T-helper 1 cell treated with Interleukin-12 subunit alpha and Interleukin-12 subunit beta and Interleukin-4 antibody, amounts not matched to agents 30 ng/mL and 1 ng/mL, for 36 hours (primary cell): ENCODE measurements around the gene GRIN3B. TPM values are rescaled to one million over a fixed set of nuclear protein-coding genes. Genes with fewer than 3 reads are reported as not detected.
"Not testable (repeated sequence)": the region's sequence is repeated elsewhere in the genome, so short reads cannot be mapped to it uniquely, and the experiment has no call there.

ENCODE experiments used
- intact Hi-C: fragments of 100-400 bp; cut with micrococcal nuclease; formaldehyde crosslinking; loops from one replicate; pipeline ENCODE4 v1.15.1; 2024
- total RNA-seq: library from RNA; stranded (reverse); gene quantifications from 2 replicates; pipeline ENCODE4 v1.2.3, GENCODE V29; 2022

The GRIN3B gene
- total RNA-seq, 1 donor from 2014 or later = not detected

DNA sequence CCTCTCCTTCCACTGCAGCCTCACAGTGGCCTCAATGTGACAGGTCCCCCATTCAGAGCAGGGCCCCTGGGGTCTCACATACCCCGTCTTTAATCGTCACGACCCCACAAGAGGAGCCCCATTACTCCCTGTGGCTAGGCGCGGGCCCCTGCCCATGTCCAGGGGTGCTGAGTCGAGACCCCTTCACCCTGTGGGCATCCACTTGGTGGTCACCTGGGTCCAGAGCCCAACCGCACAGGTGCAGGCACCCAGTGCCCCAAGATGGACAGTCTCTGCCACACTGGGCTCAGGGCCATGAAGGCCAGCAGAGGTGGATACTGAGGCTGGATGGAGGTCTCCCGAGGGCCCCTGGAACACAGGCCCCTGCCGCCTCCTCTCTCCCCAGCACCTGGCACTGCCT is 17.7 kb downstream of the GRIN3B start:
- intact Hi-C loops = no loop called here

DNA sequence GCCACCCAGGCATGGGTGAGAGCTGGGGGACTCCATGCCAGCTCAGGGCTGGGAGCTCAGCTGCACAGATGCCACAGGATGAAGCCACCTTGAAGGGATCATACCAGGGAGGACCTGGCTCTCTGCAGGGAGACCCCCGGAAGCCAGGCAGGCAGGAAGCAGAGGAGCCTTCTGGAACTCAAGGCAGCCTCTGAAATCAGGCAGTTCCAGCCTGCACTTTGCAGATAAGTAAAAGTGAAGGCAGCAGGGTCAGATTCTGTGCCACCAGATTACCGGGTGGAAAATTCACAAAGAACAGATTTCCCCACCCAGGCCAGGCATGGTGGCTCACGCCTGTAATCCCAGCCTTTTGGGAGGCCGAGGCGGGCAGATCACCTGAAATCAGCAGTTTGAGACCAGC is 18.2 kb downstream of the GRIN3B start:
- intact Hi-C loops = no loop called here

- intact Hi-C loops = no loop called here
Measured at GRCh38 chr19:1018932-1019615, 18.9 kb downstream of the GRIN3B start.

- intact Hi-C loops = no loop called here
Measured at GRCh38 chr19:1019616-1019961, 19.4 kb downstream of the GRIN3B start.

DNA sequence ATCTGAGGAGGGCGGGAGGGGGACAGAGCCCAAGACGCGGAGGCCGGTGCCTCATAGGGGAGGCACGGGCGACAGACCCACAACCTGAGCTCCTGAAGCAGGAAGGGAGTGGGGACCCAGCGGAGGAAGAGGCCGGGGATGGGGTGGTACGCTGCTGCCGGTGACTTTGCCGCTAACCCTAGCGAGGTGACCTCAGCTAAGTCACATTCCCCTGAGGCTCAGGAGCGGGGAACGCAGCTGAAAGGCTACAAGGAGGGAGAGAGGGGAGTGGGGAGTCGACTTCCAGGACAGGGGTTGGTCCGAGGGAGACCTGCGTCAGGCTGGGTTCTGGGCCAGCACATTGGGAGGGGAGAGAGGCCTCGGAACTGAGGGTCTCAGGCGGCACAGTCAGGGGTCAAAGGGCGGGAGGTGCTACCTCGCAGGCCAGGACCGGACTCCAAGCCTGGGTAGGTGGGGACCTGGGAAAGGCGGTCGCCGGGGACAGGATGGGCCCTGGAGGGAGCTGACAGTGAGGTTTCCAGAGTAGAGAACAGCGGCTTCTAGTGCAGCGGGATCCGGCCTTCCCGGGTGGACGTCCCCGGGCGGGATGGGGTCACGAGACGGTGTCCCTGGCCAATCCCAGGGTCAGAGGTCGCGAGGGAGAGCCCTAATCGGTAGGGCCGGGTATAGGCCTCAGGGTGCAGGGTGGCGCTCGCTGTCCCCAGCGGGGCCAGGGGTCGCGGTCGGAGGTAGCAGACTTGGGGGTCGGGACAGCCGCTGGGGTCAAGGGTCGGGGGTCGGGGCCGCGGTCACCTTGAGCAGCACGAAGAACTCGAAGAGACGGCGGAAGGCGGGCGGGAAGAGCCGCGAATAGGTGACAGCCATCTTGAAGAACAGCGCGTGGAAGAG is 20.0 kb downstream of the GRIN3B start:
- intact Hi-C loops = loop anchor here (1.0 to 5.0 kb wide), 4 partner anchors 19 to 358 kb away; partner anchors contain the start of genes PTBP1 and RNF126

GRCh38 chr19:1020868-1021425 is 20.7 kb downstream of the GRIN3B start, which contains the start of gene TMEM259:
TSS of gene TMEM259 (minus strand) at chr19:1021123. CDS start at chr19:1020996, 127 bp downstream.
- intact Hi-C loops = loop anchor here (1.0 to 5.0 kb wide), 15 partner anchors 20 to 584 kb away; partner anchors contain the start of genes POLR2E, PTBP1, RNF126 and STK11

- intact Hi-C loops = loop anchor here (5.0 kb wide), 1 partner anchor 362 kb away; the partner anchor contains the start of gene RNF126
Measured at GRCh38 chr19:1023883-1024188, 23.6 kb downstream of the GRIN3B start.

DNA sequence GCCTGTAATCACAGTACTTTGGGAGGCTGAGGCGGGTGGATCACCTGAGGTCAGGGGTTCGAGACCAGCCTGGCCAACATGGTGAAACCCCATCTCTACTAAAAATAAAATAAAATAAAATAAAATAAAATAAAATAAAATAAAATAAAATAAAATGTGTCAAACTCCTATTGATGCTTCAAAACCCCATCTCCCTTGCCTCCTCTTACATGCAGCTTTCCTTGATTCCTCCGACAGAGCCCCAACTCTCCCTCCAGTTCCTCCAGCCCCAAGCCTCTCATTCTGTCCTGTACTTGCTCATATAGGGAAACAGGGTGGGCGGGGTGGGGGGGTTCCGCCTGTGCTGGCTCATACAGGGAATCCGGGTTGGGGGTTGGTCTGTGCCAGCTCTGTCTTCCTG is 24.9 kb downstream of the GRIN3B start:
- intact Hi-C loops = not testable (repeated sequence)

DNA sequence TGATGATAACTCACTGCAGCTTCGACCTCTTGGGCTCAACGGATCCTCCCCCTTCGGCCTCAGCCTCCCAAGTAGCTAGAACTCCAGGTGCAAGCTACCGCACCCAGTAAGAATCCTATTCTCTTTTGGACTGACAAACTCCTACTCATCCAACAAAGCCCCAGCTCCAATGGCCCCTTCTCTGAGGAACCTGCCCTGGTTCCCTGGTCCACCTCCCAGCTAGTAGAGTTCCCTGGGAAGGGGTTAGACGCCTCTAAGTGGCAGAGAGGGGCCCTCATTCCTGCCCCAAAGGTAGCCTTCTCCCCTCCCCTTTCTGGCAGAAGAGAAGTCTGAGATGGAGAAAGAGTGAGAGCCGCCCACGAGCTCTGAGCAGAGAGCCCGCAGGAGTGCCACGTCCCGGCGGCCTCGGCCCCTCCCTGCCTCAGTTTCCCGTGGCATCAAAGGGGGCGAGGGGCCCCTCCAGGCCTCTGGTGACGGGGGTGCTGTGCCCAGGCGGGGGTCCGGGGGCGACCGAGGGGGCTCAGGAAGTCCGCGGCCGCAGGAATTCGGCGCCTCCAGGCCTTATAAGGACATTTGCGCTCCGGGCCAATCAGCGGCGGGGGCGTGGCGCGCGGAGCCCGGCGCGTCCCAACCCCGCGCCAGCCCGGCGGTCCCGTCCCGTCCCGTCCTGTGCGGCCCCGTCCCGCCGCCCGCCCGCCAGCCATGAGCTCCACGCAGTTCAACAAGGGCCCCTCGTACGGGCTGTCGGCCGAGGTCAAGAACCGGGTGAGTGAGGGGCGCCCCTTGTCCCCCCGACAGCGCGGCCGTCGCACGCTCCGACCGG is 26.0 kb downstream of the GRIN3B start, which contains the start of gene CNN2:
TSS of gene CNN2 (plus strand) at position 649 of the 823 bp plus-strand sequence. CDS start at position 703, 54 bp downstream.
- intact Hi-C loops = no loop called here

DNA sequence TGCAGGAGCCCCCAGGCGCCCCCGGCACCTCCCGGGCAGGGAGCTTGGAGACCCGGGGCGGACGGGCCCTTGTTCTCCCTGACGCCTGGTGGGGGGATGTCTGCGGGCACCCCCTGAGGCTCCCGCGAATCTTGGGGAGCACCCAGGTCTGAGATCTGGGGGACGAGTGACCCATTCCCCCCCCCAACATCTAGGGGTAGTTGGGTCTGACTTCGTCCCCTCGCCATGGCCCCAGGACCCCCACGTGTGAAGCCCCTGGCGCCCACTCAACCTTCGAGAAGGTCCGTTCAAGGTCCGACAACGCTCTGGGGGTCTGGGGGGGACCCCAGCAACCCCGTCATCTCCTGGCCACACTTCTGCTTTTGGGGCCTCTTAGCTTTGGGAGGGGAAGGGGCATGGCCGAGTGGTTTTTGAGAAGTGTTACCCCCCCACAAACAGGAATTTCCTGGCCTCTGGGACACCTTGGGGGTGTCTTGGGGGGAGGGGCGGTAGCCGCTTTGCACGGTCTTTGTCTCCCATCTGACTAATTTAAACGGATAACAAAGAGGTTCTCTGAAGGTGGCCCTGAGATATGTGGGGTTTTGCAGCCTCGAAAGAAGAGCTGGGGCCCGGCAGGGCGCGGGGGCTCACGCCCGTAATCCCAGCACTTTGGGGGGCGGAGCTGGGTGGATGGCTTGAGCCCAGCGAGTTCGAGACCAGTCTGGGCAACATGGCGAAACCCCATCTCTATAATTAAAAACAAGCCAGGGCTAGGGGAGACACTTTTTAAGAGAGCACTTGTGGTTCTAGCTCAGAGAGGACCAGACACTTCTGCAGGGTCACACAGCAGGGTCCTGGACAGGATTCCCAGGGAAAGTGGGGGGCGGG is 26.8 kb downstream of the GRIN3B start:
- intact Hi-C loops = no loop called here

GRCh38 chr19:1027650-1028061 is 27.4 kb downstream of the GRIN3B start:
- intact Hi-C loops = loop anchor here (1.0 kb wide), 1 partner anchor 13 kb away; the partner anchor contains the start of gene ABCA7

DNA sequence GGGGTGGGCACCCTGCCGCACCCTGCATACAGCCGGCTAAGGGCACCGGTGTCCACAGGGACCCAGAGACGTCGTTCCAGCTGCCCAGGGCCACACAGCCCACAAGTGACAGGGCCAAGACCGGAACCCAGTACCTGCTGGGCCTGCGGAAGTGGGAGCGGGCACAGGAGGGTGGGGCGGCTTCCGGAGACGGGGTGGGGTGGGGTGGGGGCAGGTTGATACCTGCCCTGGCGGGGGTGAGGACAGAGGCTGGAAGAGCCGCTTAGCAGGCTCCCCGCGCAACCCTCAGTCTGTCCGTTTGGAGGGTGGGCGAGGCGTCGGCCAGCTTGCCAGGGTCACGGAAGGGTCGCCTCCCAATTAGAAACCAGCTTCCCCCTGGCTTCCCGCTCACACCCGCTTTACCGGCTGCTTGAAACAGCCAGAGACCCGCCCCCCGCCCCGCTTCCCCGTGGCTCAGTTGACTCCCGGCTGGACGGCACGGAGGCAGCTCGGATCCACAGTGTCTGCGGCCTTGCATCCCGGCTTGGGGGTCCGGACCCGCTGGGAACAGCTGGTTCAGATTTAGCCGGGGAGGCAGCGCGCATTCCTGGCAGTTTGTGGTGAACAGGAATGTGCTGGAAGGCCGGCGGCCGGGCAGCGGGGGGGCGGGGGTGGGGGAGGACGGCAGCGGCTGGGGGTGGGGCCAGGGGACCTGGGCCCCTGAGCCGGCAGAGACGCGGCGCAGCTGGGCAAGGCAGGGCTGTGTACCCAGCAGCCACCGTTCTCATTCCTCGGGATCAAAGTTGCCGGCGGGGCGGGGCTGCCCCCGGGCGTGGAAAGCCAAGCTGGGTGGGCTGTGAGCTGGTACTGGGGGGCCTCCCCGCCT is 28.1 kb downstream of the GRIN3B start:
- intact Hi-C loops = loop anchor here (1.0 kb wide), 1 partner anchor 12 kb away; the partner anchor contains the start of gene ABCA7

- intact Hi-C loops = no loop called here
Measured at GRCh38 chr19:1032264-1032867, 32.1 kb downstream of the GRIN3B start.

DNA sequence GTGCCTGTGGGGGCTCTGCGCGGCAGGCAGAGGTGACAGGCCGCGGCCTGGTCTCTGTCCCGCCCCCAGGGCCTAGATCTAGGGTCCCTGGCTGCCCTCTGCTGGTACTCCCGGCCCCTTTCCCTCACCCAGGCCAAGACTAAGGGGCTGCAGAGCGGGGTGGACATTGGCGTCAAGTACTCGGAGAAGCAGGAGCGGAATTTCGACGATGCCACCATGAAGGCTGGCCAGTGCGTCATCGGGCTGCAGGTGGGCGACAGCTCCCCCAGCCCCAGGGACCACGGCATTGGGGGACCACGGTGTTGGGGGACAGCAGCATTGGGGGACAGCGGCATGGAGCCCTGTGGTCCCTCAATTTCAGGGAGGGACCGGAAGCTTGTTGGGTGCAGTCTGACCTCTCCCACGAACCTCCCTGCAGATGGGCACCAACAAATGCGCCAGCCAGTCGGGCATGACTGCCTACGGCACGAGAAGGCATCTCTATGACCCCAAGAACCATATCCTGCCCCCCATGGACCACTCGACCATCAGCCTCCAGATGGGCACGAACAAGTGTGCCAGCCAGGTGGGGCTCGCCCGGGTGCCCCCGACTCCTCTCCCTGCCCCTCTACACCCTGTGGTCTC is 35.9 kb downstream of the GRIN3B start:
- intact Hi-C loops = no loop called here

DNA sequence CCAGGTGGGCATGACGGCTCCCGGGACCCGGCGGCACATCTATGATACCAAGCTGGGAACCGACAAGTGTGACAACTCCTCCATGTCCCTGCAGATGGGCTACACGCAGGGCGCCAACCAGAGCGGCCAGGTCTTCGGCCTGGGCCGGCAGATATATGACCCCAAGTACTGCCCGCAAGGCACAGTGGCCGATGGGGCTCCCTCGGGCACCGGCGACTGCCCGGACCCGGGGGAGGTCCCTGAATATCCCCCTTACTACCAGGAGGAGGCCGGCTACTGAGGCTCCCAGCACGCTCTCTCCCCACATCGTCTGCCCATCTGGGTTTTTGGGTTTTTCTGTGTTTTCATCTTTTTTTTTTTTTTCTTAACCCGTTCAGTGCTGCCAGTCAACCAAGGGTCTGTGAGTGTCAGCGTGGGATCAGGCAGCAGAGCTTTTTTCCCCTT is 37.4 kb downstream of the GRIN3B start:
- intact Hi-C loops = no loop called here

GRCh38 chr19:1038978-1039645 is 38.9 kb downstream of the GRIN3B start:
- intact Hi-C loops = no loop called here
